ENCODE data around the gene IL17RB. TPM values are rescaled to one million over a fixed set of nuclear protein-coding genes. Genes with fewer than 3 reads are reported as not detected.

IL17RB gene
- not detected in 2 replicates for total RNA-seq (2014; rRNA removed; shearing (Covaris generic))
- polyA plus RNA-seq (2016; fragmentation: Nextera tagmentation; extraction: Ambion mirVana), result 0.58 and 0.79 TPM in 2 replicates

- peak within 1 kb of the TSS; percentile 61 for H2AFZ ChIP-seq
- peak; percentile 39 for DNase-seq
- 3 to 5% methylated on average over 59 to 65 of the region's 91 CpGs for WGBS, 2 experiments (ENCODE audit: low coverage in 1 of 2, low lambda C conversion rate in 2 of 2, missing lambda C conversion rate in 2 of 2)
Measured at GRCh38 chr3:53846134-53846850, at the start of gene IL17RB, which contains the start of gene CHDH. TSS of gene IL17RB (plus strand) at chr3:53846568. CDS start at chr3:53846589, 21 bp downstream. TSS of gene CHDH (minus strand) at chr3:53846419. CDS start at chr3:53824008, 22,411 bp downstream.

DNA sequence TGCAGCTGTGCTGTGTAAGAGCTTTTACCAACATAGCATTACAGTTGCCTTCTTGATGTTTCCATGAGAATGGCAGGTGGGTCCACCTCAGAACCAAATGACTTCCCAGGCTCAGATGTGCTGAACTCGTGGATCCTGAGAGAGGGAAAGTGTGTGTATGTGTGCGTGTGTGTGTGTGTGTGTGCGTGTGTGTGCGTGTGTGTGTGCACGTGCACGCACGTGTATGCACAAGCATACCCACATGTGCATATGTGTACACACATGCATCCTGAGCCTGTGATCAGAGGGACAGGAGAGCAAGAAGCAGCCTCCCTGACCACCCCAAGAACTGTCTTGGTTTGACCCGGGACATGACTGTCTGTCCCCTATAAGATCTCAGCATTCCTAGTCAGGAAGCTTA lies 48.2 kb upstream of the IL17RB start:
- DNase-seq, result no peak
- H3F3A ChIP-seq (ENCODE audit: insufficient read depth), result 0 out of 2 replicates have a peak, but pooled peaks cover 7% of the 10 kb centered on the region
- peaks cover 11% of the 10 kb centered on the region for H3K4me1 ChIP-seq (ENCODE audit: insufficient read depth)
- no peak overlapping the region for H3K4me3 ChIP-seq
- H4K20me1 ChIP-seq (ENCODE audit: insufficient read depth), result no peaks in the 10 kb centered on the region
- no peak overlapping the region for H3K4me2 ChIP-seq (ENCODE audit: unreplicated experiment)
- no peak overlapping the region for H2AFZ ChIP-seq
- H3K9me2 ChIP-seq (ENCODE audit: insufficient read depth), result no peaks in the 10 kb centered on the region
- no peaks in the 10 kb centered on the region for H3K27me3 ChIP-seq (replicated peaks; ENCODE audit: insufficient read depth)
- in situ Hi-C loops (cut with MboI), result no loop called here
- WGBS, 2 experiments (ENCODE audit: low coverage in 1 of 2, low lambda C conversion rate in 2 of 2, missing lambda C conversion rate in 2 of 2), result 72 to 77% methylated on average over 8 of the region's 8 CpGs
- no peak overlapping the region for H3K9ac ChIP-seq
- H3K9me3 ChIP-seq (ENCODE audit: low read depth), result no peaks in the 10 kb centered on the region
- H3K36me3 ChIP-seq (ENCODE audit: low read depth), result no peaks in the 10 kb centered on the region
- H3K27ac ChIP-seq, result no peak overlapping the region
- TF ChIP-seq EZH2 (IDR thresholded peaks at IDR 0.05; ENCODE audit: insufficient read depth, poor library complexity, severe bottlenecking), result no peak
- no peak for TF ChIP-seq EZH2phosphoT487 (IDR thresholded peaks at IDR 0.05; ENCODE audit: insufficient read depth, low read depth)
- no peaks in the 10 kb centered on the region for H3K79me2 ChIP-seq (ENCODE audit: insufficient read depth)

More at GRCh38 chr3:53846134-53846850, at the start of gene IL17RB, which contains the start of gene CHDH:
- Histone ChIP-seq H3K27me3 (replicated peaks; ENCODE audit: insufficient read depth) (peaks cover 22% of the 10 kb centered on the region), H3K9me2 (ENCODE audit: insufficient read depth) (no peaks in the 10 kb centered on the region), H3K4me1 (ENCODE audit: insufficient read depth) (no peaks in the 10 kb centered on the region), H4K20me1 (ENCODE audit: insufficient read depth) (no peaks in the 10 kb centered on the region), H3K4me2 (ENCODE audit: unreplicated experiment) (peak within 1 kb of the TSS; percentile 72), H3K9ac (0 out of 2 replicates have a peak within 1 kb of the TSS, but pooled peaks have one; percentile 11), H3F3A (ENCODE audit: insufficient read depth) (no peaks in the 10 kb centered on the region), H3K4me3 (peak within 1 kb of the TSS; percentile 68), H3K36me3 (ENCODE audit: low read depth) (no peaks in the 10 kb centered on the region), H3K9me3 (ENCODE audit: low read depth) (no peaks in the 10 kb centered on the region), H3K27ac (no peak within 1 kb of the TSS), H3K79me2 (ENCODE audit: insufficient read depth) (no peaks in the 10 kb centered on the region)
- in situ Hi-C loops (cut with MboI), result no loop called here
- no peak for TF ChIP-seq EZH2 (IDR thresholded peaks at IDR 0.05; ENCODE audit: insufficient read depth, poor library complexity, severe bottlenecking)
- no peak for TF ChIP-seq EZH2phosphoT487 (IDR thresholded peaks at IDR 0.05; ENCODE audit: insufficient read depth, low read depth)

DNA sequence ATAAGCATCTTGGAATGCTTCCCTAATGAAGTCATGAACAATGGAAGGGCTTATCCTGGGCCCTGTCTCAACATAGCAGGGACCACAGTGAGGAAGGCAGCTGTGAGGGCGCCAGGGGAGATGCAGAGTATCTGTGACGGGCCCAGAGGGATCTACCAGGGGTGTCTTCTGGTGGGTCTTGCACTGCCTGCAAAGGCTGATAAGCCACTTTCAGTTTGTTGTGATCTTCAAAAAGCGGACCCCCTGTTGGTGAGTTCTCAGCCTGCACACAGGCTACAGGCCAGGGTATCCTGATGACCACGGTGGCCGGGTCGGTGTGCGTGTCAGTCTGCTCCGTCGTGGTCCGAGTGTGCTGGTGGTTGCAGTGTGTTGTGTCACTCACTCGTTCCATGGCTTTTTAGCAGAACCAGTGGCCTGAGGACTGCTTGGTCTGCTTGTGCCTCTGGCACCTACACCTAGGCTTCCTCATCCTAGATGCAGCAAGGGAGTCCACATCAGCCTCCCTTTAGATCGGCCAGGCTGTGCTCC lies 47.0 kb upstream of the IL17RB start:
- Histone ChIP-seq H3K27ac (no peak overlapping the region), H2AFZ (no peak overlapping the region), H3K27me3 (replicated peaks; ENCODE audit: insufficient read depth) (no peaks in the 10 kb centered on the region), H3K9ac (no peak overlapping the region), H3K79me2 (ENCODE audit: insufficient read depth) (no peaks in the 10 kb centered on the region), H3F3A (ENCODE audit: insufficient read depth) (0 out of 2 replicates have a peak, but pooled peaks cover 7% of the 10 kb centered on the region), H3K36me3 (ENCODE audit: low read depth) (no peaks in the 10 kb centered on the region), H4K20me1 (ENCODE audit: insufficient read depth) (no peaks in the 10 kb centered on the region), H3K4me2 (ENCODE audit: unreplicated experiment) (no peak overlapping the region), H3K9me3 (ENCODE audit: low read depth) (no peaks in the 10 kb centered on the region), H3K4me1 (ENCODE audit: insufficient read depth) (peaks cover 14% of the 10 kb centered on the region), H3K9me2 (ENCODE audit: insufficient read depth) (no peaks in the 10 kb centered on the region), H3K4me3 (no peak overlapping the region)
- in situ Hi-C loops (cut with MboI), result no loop called here
- TF ChIP-seq EZH2 (IDR thresholded peaks at IDR 0.05; ENCODE audit: insufficient read depth, poor library complexity, severe bottlenecking) (no peak), EZH2phosphoT487 (IDR thresholded peaks at IDR 0.05; ENCODE audit: insufficient read depth, low read depth) (no peak)
- DNase-seq, result peak; percentile 38
- 93 to 95% methylated on average over 12 of the region's 12 CpGs for WGBS, 2 experiments (ENCODE audit: low coverage in 1 of 2, low lambda C conversion rate in 2 of 2, missing lambda C conversion rate in 2 of 2)

DNA sequence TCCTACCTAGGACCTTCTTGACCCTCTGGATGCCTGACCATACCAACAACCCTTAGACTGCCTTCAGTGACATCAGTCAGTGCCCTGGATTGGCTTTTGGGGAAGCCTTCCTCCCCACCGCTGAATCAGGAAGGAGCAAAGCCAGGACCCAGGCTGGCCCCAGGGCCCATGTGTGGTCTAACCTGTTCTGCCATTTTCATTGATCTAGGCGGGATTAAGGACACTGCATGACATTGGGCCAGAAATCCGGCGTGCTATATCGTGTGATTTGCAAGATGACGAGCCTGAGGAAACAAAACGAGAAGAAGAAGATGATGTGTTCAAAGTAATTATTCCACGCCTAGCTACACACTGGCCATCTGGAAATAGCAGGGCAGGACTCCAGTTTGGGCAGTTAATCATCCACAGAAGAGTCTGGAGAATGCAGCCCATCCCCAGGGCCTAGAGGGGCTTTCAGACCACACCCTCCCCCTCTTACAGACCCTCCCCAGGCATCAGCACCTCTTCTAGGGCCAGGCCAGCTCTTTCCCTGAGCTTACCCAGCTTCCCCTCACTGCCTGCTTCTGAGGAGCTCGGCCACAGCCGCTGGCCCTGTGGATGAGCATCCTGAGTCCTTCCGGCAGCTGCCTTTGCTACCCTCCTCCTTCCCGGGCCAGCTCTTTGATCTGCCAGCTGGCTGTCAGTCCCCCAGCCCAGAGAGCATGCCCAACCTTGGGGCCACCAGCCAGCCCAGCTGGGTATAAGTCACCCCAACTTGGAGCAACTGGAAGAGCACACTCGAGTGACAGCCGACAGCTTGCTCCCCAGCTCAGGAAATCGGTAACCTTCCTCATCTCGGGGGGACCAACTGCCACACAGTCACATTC lies 46.1 kb upstream of the IL17RB start:
- TF ChIP-seq EZH2phosphoT487 (IDR thresholded peaks at IDR 0.05; ENCODE audit: insufficient read depth, low read depth) (no peak), EZH2 (IDR thresholded peaks at IDR 0.05; ENCODE audit: insufficient read depth, poor library complexity, severe bottlenecking) (no peak)
- Histone ChIP-seq H3K9me2 (ENCODE audit: insufficient read depth) (no peaks in the 10 kb centered on the region), H3K36me3 (ENCODE audit: low read depth) (no peaks in the 10 kb centered on the region), H3F3A (ENCODE audit: insufficient read depth) (0 out of 2 replicates have a peak, but pooled peaks cover 7% of the 10 kb centered on the region), H3K79me2 (ENCODE audit: insufficient read depth) (no peaks in the 10 kb centered on the region), H3K4me3 (no peak overlapping the region), H3K9me3 (ENCODE audit: low read depth) (no peaks in the 10 kb centered on the region), H3K9ac (no peak overlapping the region), H2AFZ (no peak overlapping the region), H3K4me1 (ENCODE audit: insufficient read depth) (peaks cover 15% of the 10 kb centered on the region), H3K27me3 (replicated peaks; ENCODE audit: insufficient read depth) (no peaks in the 10 kb centered on the region), H3K4me2 (ENCODE audit: unreplicated experiment) (no peak overlapping the region), H4K20me1 (ENCODE audit: insufficient read depth) (no peaks in the 10 kb centered on the region), H3K27ac (no peak overlapping the region)
- 60 to 67% methylated on average over 16 of the region's 16 CpGs for WGBS, 2 experiments (ENCODE audit: low coverage in 1 of 2, low lambda C conversion rate in 2 of 2, missing lambda C conversion rate in 2 of 2)
- no peak for DNase-seq
- in situ Hi-C loops (cut with MboI), result no loop called here

Measured in GM23248 (cell line).